ENCODE data around the gene UBN1.
A peak's percentile ranks its signal among the peaks of the same experiment; 100 is the strongest.

The UBN1 gene

GRCh38 chr16:4864728-4865127 is 17.4 kb downstream of the UBN1 start:
- DNase-seq: no peak

DNA sequence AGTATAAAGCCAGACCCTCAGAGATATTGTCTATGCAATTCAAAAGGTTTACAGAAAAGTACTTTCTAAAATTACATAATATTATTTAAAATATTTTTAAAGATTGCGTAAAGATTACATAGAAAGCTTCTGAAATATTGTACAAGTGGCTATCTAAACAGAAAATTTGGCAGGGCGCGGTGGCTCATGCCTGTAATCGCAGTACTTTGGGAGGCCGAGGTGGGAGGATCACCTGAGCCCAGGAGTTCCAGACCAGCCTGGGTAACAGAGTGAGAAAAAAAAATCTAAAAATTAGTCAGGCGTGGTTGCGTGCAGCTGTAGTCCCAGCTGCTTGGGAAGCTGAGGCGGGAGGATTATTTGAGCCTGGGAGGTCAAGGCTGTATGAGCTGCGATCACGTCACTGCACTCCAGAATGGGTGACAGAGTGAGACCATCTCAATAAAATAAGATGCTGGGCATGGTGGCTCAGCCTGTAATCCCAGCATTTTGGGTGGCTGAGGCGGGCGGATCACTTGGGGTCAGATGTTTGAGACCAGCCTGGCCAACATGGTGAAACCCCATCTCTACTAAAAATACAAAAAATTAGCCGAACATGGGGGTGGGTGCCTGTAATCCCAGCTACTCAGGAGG is 18.1 kb downstream of the UBN1 start:
- DNase-seq: no peak

- no peak for DNase-seq
These were observed 19.3 kb downstream of the UBN1 start for GRCh38 chr16:4866586-4866985.

DNA sequence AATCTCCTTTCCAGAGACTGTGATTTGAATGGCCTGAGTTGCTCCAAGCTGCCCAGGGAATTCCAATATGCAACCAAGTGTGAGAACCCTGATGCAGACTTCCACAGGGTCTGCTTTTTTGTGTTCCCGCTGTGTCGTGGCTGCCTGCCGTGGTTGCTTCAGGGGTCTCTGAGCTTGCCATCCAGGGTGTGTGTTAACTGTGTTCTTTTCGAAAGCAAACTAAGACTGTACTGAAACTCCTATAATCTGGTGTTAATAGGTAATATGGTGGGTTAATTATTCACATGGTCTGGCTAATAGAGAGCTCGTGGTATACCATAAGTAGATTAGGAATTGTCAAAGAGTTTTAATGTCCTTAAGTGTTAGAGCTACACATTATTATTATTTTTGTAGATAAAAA is 20.7 kb downstream of the UBN1 start:
- DNase-seq: no peak

DNA sequence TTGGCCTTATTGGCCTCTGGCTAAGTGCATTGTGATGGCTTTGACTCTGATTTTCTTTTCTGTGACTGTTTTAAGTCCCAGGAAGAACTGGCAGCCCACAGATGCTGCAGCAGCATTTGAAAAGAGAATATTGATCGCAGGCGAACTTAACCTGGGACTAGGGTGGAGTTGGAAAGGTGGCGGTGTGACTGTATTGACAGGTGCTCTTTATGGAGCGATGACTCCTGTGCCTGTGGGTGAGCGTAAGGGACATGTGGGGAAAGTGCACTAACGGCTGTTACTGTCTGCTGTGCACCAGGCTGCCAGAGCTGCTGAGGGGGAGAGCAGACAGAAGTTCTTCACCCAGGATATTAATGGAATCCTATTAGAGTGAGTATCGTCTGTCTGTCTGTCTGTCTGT is 21.3 kb downstream of the UBN1 start:
- DNase-seq: no peak

DNA sequence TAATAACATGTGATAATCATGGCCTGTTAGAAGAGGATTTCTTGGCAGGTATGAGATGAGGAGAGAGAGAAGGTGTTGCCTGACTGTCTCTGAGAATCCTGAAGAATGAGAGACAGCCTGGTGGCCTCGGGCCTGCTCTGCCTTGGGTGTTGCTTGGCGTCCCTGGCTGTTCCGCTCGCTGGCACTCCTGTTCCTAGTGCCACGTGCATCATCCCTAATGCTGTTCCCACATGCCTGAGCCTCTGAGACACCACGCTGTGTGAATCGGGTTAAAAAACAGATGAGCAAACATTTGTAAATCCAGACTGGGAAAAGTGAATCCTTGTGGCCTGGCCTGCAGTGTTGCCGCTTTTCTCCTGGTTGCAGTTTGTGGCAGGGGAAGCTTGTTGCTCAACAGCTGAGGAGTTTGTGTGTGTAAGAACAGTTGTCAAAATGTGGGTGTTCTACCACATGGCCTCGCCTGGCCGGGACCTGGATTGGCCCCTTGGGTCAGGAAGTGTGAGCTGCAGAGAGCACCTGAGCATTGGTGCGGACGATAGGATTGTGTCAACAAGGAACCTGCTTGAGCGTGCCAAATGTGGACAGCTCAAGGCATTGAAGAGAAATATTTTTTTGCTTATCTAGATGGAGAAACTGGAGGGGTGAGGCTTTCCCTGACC is 22.0 kb downstream of the UBN1 start:
- peak; percentile 7 for DNase-seq

GRCh38 chr16:4870138-4870671 is 22.9 kb downstream of the UBN1 start:
- DNase-seq: peak; percentile 77

DNA sequence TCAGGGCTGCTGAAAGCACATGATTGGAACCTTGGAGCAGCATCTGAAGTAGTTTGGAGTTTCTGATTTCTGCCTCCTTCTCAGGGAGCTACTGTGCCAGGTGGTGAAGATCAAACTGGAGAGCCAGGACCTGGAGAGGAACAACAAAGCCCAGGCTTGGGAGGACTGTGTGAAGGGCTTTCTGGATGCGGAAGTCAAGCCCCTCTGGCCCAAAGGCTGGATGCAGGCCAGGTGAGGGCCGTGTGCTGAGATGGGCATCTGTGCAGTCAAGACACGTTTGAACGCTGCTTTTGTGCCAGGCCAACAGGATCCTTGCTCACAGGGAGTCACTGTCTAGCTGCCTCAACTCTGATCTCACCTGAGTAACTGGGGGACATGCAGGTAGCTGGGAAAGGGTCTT is 23.8 kb downstream of the UBN1 start:
- peak; percentile 92 for DNase-seq

DNA sequence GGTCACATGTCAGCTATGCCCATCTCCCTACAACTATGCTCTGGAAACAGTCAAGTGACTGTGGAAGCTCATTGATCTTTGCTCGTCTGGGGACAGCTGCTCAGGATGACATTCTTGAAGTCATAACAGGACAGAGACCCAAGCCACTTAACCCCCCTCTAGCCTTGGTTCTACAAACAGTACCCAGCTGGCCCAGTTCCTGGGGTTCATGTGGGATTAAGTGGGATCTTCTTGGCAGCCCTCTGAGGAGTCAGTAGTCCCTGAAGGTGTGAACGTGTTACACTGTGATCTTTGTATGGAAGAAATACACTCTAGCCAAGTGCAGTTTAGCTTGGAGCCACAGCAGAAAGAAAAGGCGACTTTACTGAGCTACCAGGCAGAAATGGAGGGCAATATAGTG is 25.8 kb downstream of the UBN1 start:
- DNase-seq: no peak

- no peak for DNase-seq
These were observed 27.4 kb downstream of the UBN1 start for GRCh38 chr16:4874666-4875065.

- DNase-seq: no peak
These were observed 29.5 kb downstream of the UBN1 start for GRCh38 chr16:4876646-4877379.

GRCh38 chr16:4877380-4877685 is 30.1 kb downstream of the UBN1 start:
- no peak for DNase-seq

GRCh38 chr16:4879049-4879448 is 31.8 kb downstream of the UBN1 start:
- DNase-seq: no peak

DNA sequence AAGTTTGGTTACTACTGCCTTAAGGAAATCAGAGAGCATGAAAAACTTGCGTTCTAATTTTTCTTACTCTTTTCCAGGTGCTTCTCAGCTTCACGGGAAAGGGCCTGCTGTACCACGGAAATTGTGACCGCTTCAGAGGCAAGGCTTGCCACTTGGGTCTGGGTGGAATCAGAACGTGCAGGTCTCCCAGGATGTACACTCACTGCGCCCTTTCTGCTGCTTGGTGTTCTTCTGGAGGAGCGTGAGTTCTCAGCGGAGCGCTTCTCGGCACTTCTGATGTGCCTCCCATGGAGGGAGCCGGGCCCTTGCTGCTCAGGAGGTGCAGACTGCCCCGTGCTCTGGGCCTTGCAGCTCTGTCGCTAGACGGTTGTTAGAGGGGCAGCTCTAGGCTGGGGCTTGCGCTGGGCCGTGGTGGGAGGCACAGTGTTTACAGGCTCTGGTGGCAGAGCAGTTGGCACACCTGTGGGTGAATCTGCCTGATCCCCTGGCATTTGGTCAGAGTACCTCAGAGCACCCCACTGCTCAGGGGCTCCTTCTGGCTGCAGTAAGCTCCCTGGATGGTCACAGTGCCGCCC is 32.8 kb downstream of the UBN1 start:
- DNase-seq: no peak

DNA sequence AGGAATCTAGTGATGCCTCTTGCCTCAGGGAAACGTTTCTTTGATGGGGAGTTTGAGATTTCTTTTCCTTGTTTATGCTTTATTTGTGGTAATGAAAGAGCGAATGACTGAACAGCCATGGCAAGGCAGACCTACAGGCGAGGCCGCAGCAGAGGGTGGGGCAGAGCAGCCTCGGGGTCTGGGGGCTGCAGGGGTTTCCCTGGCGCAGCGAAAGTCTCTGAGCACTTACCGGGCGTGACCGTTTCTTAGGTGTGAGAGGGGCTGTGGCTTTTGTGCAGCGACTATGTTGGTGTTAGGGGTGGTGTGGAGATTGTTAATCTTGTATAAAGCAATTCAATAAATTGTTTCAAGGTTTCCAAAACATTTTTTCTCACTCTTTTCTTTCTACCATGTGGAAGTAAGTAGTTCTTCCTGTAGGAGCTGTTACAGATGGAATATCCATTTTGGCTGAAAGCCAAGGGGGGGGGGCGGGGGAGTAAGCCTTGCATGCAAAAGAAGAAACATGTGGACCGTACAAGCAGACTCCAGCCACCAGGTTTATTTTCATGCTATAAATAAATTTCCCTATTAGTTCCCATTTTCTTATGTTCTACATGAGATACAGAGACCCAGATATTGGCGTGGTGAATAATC is 34.8 kb downstream of the UBN1 start:
- DNase-seq: no peak

- peak; percentile 93 for DNase-seq
These were observed 35.5 kb downstream of the UBN1 start for GRCh38 chr16:4882633-4883285.

DNA sequence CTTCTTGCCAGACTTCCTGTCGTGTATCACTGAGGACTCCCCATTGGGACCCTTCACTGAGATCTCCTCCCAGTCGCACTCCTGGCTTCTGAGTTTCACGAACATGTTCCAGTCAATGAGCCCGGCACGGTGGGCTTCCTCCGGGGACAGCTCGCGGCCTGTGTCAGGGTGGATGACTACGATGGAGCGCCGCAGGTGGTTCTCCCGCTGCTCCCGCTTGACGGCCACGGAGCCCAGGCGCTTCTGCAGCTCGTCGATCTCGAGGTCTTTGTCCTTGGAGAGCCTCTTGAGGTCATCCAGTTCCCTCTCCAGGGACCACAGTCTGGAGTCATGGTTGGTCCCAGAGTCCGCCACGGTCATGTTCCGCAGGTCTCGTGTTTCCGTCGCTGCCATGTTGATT is 36.2 kb downstream of the UBN1 start:
- no peak for DNase-seq

GRCh38 chr16:4884209-4884608 is 36.9 kb downstream of the UBN1 start:
- DNase-seq: no peak

- DNase-seq: no peak
These were observed 37.9 kb downstream of the UBN1 start for GRCh38 chr16:4884972-4885874.

- no peak for DNase-seq
These were observed 38.9 kb downstream of the UBN1 start for GRCh38 chr16:4886151-4886550.

DNA sequence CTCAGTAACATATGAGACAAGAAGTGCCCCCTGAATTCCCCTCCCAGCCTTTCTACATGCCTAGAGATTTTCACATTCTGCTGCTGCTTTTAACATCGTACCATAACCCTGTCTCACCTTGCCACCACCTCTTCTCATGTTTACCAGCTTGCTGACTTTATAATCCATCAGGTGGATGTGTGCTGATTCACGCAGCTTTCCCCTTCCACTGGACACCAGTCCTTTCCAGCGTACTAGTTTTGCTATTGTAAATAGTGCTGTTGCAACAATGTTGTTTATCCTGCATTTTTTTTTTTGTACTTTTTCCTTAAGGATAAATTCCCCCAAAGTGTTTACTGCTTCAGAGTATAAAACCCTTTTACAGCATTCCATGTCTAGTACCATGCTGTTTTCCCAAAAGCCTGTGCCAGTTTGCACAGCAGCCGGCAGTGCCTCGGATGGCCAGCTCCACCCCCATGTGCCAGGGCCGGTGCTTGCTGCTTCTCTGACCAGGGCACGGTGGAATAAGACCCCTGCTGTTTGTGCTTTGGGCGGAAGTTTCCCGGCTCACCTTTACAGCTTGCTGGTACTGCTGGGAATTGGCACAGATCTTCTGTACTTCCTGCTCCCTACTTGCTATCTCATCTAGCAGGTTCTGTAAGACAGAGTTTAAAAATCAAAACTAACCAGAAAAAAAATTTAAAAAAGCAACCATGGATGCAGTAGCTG is 41.3 kb downstream of the UBN1 start:
- DNase-seq: no peak

Measured in DMS79 treated with DMSO at 0.1 percent for 48 hours (cell line).